Activated T-cell treated with anti-CD3 and anti-CD28 coated beads, Interleukin-2, amount 50 U/mL, for 1 hour (primary cell): ENCODE data around the gene ATP12A.
"Not testable (repeated sequence)": the region's sequence is repeated elsewhere in the genome, so short reads cannot be mapped to it uniquely, and the experiment has no call there.

ENCODE experiments used
- DNase-seq: peaks from one replicate; pipeline ENCODE4 v3.0.0-alpha.2; 2020

Gene ATP12A

GRCh38 chr13:24692561-24692960, 12.4 kb downstream of the ATP12A start:
- no peak for DNase-seq

GRCh38 chr13:24693862-24694471, 13.8 kb downstream of the ATP12A start:
- no peak for DNase-seq

GRCh38 chr13:24694907-24695306, 14.7 kb downstream of the ATP12A start:
- DNase-seq, result no peak

- no peak for DNase-seq
Observed at GRCh38 chr13:24698686-24699085, 18.5 kb downstream of the ATP12A start.

GRCh38 chr13:24699541-24699940, 19.3 kb downstream of the ATP12A start:
- no peak for DNase-seq

- DNase-seq, result no peak
Observed at GRCh38 chr13:24700539-24700938, 20.3 kb downstream of the ATP12A start.

GRCh38 chr13:24706886-24707585, 26.8 kb downstream of the ATP12A start:
- DNase-seq, result no peak

- peak; percentile 52 for DNase-seq
Observed at GRCh38 chr13:24709186-24709913, 29.1 kb downstream of the ATP12A start.

- DNase-seq, result no peak
Observed at GRCh38 chr13:24713022-24713421, 32.8 kb downstream of the ATP12A start.

GRCh38 chr13:24716011-24716410, 35.8 kb downstream of the ATP12A start:
- DNase-seq, result no peak

- no peak for DNase-seq
Observed at GRCh38 chr13:24716446-24716845, 36.2 kb downstream of the ATP12A start.

- no peak for DNase-seq
Observed at GRCh38 chr13:24717217-24717616, 37.0 kb downstream of the ATP12A start.

- DNase-seq, result no peak
Observed at GRCh38 chr13:24718192-24718965, 38.2 kb downstream of the ATP12A start.

GRCh38 chr13:24719139-24719538, 38.9 kb downstream of the ATP12A start:
- no peak for DNase-seq

GRCh38 chr13:24723206-24723605, 43.0 kb downstream of the ATP12A start:
- DNase-seq, result no peak

- DNase-seq, result no peak
Observed at GRCh38 chr13:24724714-24725113, 44.5 kb downstream of the ATP12A start.

- DNase-seq, result no peak
Observed at GRCh38 chr13:24725379-24725778, 45.2 kb downstream of the ATP12A start.

GRCh38 chr13:24727731-24728601, 47.8 kb downstream of the ATP12A start:
- peak; percentile 63 for DNase-seq

- DNase-seq, result not testable (repeated sequence)
Observed at GRCh38 chr13:24730873-24731567, 50.8 kb downstream of the ATP12A start.

GRCh38 chr13:24734950-24735349, 54.7 kb downstream of the ATP12A start:
- no peak for DNase-seq

GRCh38 chr13:24737042-24737441, 56.8 kb downstream of the ATP12A start:
- DNase-seq, result no peak
